Activated CD8-positive, alpha-beta memory T cell treated with anti-CD3 and anti-CD28 coated beads for 36 hours (primary cell): ENCODE measurements around the gene CNPY1. TPM values are rescaled to one million over a fixed set of nuclear protein-coding genes. Genes with fewer than 3 reads are reported as not detected.

Source experiments
- CTCF ChIA-PET: fragments of 350-600 bp; sonication (Branson Sonifier 250); formaldehyde crosslinking; loops from one replicate; lab custom pipeline; 2021; ENCODE audit warnings: antibody characterized with exemption; lab: Charles Lee
- POLR2A ChIA-PET: fragments of 350-600 bp; sonication (Branson Sonifier 250); formaldehyde crosslinking; loops from one replicate; lab custom pipeline; 2021; ENCODE audit warnings: antibody characterized with exemption; lab: Charles Lee
- total RNA-seq, 2 experiments: library from RNA; stranded (reverse); gene quantifications; one replicate each; pipeline ENCODE4 v1.2.3, GENCODE V29; 2021

CNPY1 gene
- total RNA-seq, 2 experiments from 2014 or later, result not detected

- ChIA-PET POLR2A (no interaction called here), CTCF (no interaction called here)
Measured at GRCh38 chr7:155562106-155562505, 15.7 kb upstream of the CNPY1 start.

GRCh38 chr7:155560982-155561686 lies 14.8 kb upstream of the CNPY1 start:
- CTCF ChIA-PET, result no interaction called here
- POLR2A ChIA-PET, result no interaction called here

- CTCF ChIA-PET, result no interaction called here
- POLR2A ChIA-PET, result no interaction called here
Measured at GRCh38 chr7:155560196-155560885, 14.0 kb upstream of the CNPY1 start.

GRCh38 chr7:155559519-155560108 lies 13.3 kb upstream of the CNPY1 start:
- POLR2A ChIA-PET, result no interaction called here
- CTCF ChIA-PET, result no interaction called here

GRCh38 chr7:155558961-155559360 lies 12.6 kb upstream of the CNPY1 start:
- ChIA-PET POLR2A (no interaction called here), CTCF (no interaction called here)

GRCh38 chr7:155558351-155558750 lies 12.0 kb upstream of the CNPY1 start:
- ChIA-PET CTCF (no interaction called here), POLR2A (no interaction called here)

GRCh38 chr7:155557778-155558177 lies 11.4 kb upstream of the CNPY1 start:
- POLR2A ChIA-PET, result no interaction called here
- CTCF ChIA-PET, result no interaction called here

- POLR2A ChIA-PET, result no interaction called here
- CTCF ChIA-PET, result no interaction called here
Measured at GRCh38 chr7:155556763-155557162, 10.4 kb upstream of the CNPY1 start.

GRCh38 chr7:155555116-155555695 lies 8.8 kb upstream of the CNPY1 start:
- ChIA-PET POLR2A (no interaction called here), CTCF (no interaction called here)

- CTCF ChIA-PET, result no interaction called here
- POLR2A ChIA-PET, result no interaction called here
Measured at GRCh38 chr7:155553871-155554270, 7.5 kb upstream of the CNPY1 start.

- CTCF ChIA-PET, result no interaction called here
- POLR2A ChIA-PET, result no interaction called here
Measured at GRCh38 chr7:155551785-155552611, 5.6 kb upstream of the CNPY1 start.

GRCh38 chr7:155550916-155551315 lies 4.6 kb upstream of the CNPY1 start:
- ChIA-PET CTCF (no interaction called here), POLR2A (no interaction called here)

- ChIA-PET CTCF (no interaction called here), POLR2A (no interaction called here)
Measured at GRCh38 chr7:155549226-155549625, 2.9 kb upstream of the CNPY1 start.

GRCh38 chr7:155547161-155547791 lies 917 bp upstream of the CNPY1 start:
- ChIA-PET POLR2A (no interaction called here), CTCF (no interaction called here)

GRCh38 chr7:155545348-155545747 lies 1.0 kb downstream of the CNPY1 start:
- ChIA-PET CTCF (no interaction called here), POLR2A (no interaction called here)

GRCh38 chr7:155544485-155544884 lies 1.9 kb downstream of the CNPY1 start:
- CTCF ChIA-PET, result no interaction called here
- POLR2A ChIA-PET, result no interaction called here

- CTCF ChIA-PET, result no interaction called here
Measured at GRCh38 chr7:155543926-155544325, 2.4 kb downstream of the CNPY1 start.

GRCh38 chr7:155543011-155543876 lies 3.1 kb downstream of the CNPY1 start:
- ChIA-PET CTCF (no interaction called here), POLR2A (no interaction called here)

More at GRCh38 chr7:155543926-155544325, 2.4 kb downstream of the CNPY1 start:
- POLR2A ChIA-PET, result no interaction called here
